HL-60/S4 treated with phorbol 12-myristate 13-acetate at 8.2 ng/mL for 4 days and 3 days (cell line): ENCODE measurements around the gene SIMC1.
"Not testable (repeated sequence)": the region's sequence is repeated elsewhere in the genome, so short reads cannot be mapped to it uniquely, and the experiment has no call there.

Experiments
- in situ Hi-C: fragments of 300-500 bp; cut with MboI; formaldehyde crosslinking; loops from 2 replicates; pipeline ENCODE4 v1.15.0; 2022; ENCODE audit warnings: low sequenced_read_pairs

The SIMC1 gene

GRCh38 chr5:176290057-176290840 is 52.0 kb downstream of the SIMC1 start:
- in situ Hi-C loops = not testable (repeated sequence)

- in situ Hi-C loops = not testable (repeated sequence)
These were observed 67.1 kb downstream of the SIMC1 start for GRCh38 chr5:176305356-176305755.

GRCh38 chr5:176317534-176318374 is 79.5 kb downstream of the SIMC1 start:
- in situ Hi-C loops = no loop called here

GRCh38 chr5:176319827-176320554 is 81.8 kb downstream of the SIMC1 start:
- in situ Hi-C loops = no loop called here

- in situ Hi-C loops = no loop called here
These were observed 82.4 kb downstream of the SIMC1 start for GRCh38 chr5:176320577-176320976.

- in situ Hi-C loops = no loop called here
These were observed 96.0 kb downstream of the SIMC1 start for GRCh38 chr5:176334031-176334770.

GRCh38 chr5:176337913-176338312 is 99.7 kb downstream of the SIMC1 start:
- in situ Hi-C loops = no loop called here

- in situ Hi-C loops = no loop called here
These were observed 101.1 kb downstream of the SIMC1 start for GRCh38 chr5:176339304-176339703.

- in situ Hi-C loops = no loop called here
These were observed 103.3 kb downstream of the SIMC1 start for GRCh38 chr5:176341325-176342157.

GRCh38 chr5:176342158-176342483 is 103.9 kb downstream of the SIMC1 start:
- in situ Hi-C loops = no loop called here

GRCh38 chr5:176342766-176343458 is 104.7 kb downstream of the SIMC1 start:
- in situ Hi-C loops = no loop called here

- in situ Hi-C loops = no loop called here
These were observed 112.2 kb downstream of the SIMC1 start for GRCh38 chr5:176350416-176350815.

GRCh38 chr5:176352116-176352878 is 114.1 kb downstream of the SIMC1 start:
- in situ Hi-C loops = no loop called here

- in situ Hi-C loops = no loop called here
These were observed 115.3 kb downstream of the SIMC1 start for GRCh38 chr5:176353533-176353932.

- in situ Hi-C loops = no loop called here
These were observed 117.4 kb downstream of the SIMC1 start for GRCh38 chr5:176355400-176356178.

GRCh38 chr5:176356179-176356566 is 117.9 kb downstream of the SIMC1 start:
- in situ Hi-C loops = no loop called here

- in situ Hi-C loops = no loop called here
These were observed 121.4 kb downstream of the SIMC1 start for GRCh38 chr5:176359658-176360057.

- in situ Hi-C loops = no loop called here
These were observed 122.7 kb downstream of the SIMC1 start for GRCh38 chr5:176360894-176361436.
